SU-DHL-6 (cell line): ENCODE measurements around the gene PRSS38.
"Not testable (repeated sequence)": the region's sequence is repeated elsewhere in the genome, so short reads cannot be mapped to it uniquely, and the experiment has no call there.

Experiments
- H2AFZ ChIP-seq: fragments of 200-600 bp; sonication (generic); 2 replicates; pipeline ENCODE4 v1.6.1; 2014; ENCODE audit warnings: low read depth, mild to moderate bottlenecking, moderate library complexity, mixed read lengths, antibody characterized with exemption, low read length; ENCODE audit not compliant: severe bottlenecking
- H3F3A ChIP-seq: fragments of 200-600 bp; shearing (Covaris generic); 2 replicates; pipeline ENCODE4 v1.6.0; 2016; ENCODE audit warnings: antibody characterized with exemption, mild to moderate bottlenecking; ENCODE audit not compliant: insufficient read depth
- H3K27ac ChIP-seq: fragments of 200-600 bp; sonication (generic); 2 replicates; pipeline ENCODE4 v1.5.1; 2016; ENCODE audit warnings: low read depth, mild to moderate bottlenecking, low read length, moderate library complexity, mixed read lengths
- H3K27me3 ChIP-seq: fragments of 200-600 bp; sonication (generic), shearing (Covaris generic); 2 replicates; pipeline ENCODE4 v1.6.0; 2014; ENCODE audit warnings: mild to moderate bottlenecking, low read length
- H3K36me3 ChIP-seq: fragments of 200-600 bp; sonication (generic); 2 replicates; pipeline ENCODE4 v1.6.1; 2014; ENCODE audit warnings: mild to moderate bottlenecking, low read length, mixed read lengths
- H3K4me2 ChIP-seq: fragments of 300-600, 200-600 bp; shearing (Covaris generic), sonication (generic); 2 replicates; pipeline ENCODE4 v1.6.0; 2014; ENCODE audit warnings: low read length, low read depth, mild to moderate bottlenecking; ENCODE audit not compliant: poor library complexity, severe bottlenecking
- H3K4me3 ChIP-seq: fragments of 200-600 bp; sonication (generic); 2 replicates; pipeline ENCODE4 v1.5.1; 2014; ENCODE audit warnings: antibody characterized with exemption, low read length, mild to moderate bottlenecking, mixed read lengths; ENCODE audit not compliant: insufficient read depth, poor library complexity, severe bottlenecking
- H3K79me2 ChIP-seq: fragments of 200-600 bp; sonication (generic); 2 replicates; pipeline ENCODE4 v1.6.1; 2014; ENCODE audit warnings: mild to moderate bottlenecking, low read length, moderate library complexity; ENCODE audit not compliant: insufficient read depth
- H3K9ac ChIP-seq: fragments of 200-600 bp; sonication (generic); 2 replicates; pipeline ENCODE4 v1.7.0; 2014; ENCODE audit warnings: mild to moderate bottlenecking, low read length
- H3K9me2 ChIP-seq: fragments of 200-600 bp; sonication (generic); replicated peaks from 2 replicates; pipeline ENCODE4 v1.6.1; 2014; ENCODE audit warnings: low read length; ENCODE audit not compliant: insufficient read depth
- H3K9me3 ChIP-seq: fragments of 200-600 bp; sonication (generic); 2 replicates; pipeline ENCODE4 v1.6.1; 2014; ENCODE audit warnings: low read length, mixed read lengths; ENCODE audit not compliant: insufficient read depth
- H4K20me1 ChIP-seq: fragments of 200-600 bp; sonication (generic); 2 replicates; pipeline ENCODE4 v1.6.1; 2014; ENCODE audit warnings: low read depth, mild to moderate bottlenecking, antibody characterized with exemption, low read length, moderate library complexity, mixed read lengths
- EZH2phosphoT487 ChIP-seq: fragments of 200-600 bp; sonication (generic), shearing (Covaris generic); conservative IDR thresholded peaks from 2 replicates; pipeline ENCODE4 v1.6.1; 2018; ENCODE audit warnings: mild to moderate bottlenecking, antibody characterized with exemption, low read length, moderate library complexity, mixed read lengths
- TF ChIP-seq, protein P1 (sequence below): fragments of 200-600 bp; sonication (generic); IDR thresholded peaks from one replicate; pipeline ENCODE4 v1.5.1; 2017; ENCODE audit warnings: antibody characterized with exemption, mild to moderate bottlenecking, low read length, moderate library complexity; ENCODE audit not compliant: insufficient read depth, poor library complexity, severe bottlenecking

The PRSS38 gene

DNA sequence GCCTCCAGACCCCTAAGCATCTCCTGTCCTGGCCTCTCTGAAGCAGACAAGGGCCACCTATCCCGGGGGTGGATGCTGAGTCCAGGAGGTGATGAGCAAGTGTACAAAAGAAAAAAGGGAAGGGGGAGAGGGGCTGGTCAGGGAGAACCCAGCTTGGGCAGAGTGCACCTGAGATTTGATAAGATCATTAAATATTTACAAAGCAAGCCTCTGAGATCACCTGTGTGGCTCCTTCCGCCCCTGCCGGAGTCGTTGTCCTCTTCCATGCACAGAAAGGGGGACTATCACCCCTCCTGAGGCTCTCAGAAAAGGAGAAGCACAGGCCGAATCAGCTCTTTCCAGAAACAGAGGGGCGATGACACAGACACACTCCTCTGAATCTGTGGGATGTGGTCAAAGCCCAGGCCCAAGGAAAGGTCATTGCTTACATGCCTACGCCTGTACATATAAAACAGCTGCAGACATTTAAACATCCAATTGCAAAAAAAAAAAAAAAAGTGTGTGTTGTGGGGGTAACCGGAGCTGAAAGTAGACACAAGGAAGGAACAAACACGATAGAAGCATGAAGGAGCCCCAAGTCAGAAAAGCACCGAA, 30.9 kb downstream of the PRSS38 start:
- Histone ChIP-seq H4K20me1 (no peaks in the 10 kb centered on the region), H3K4me3 (no peak overlapping the region), H3K27ac (no peak overlapping the region), H3K9ac (no peak overlapping the region), H2AFZ (no peak overlapping the region), H3K27me3 (no peaks in the 10 kb centered on the region), H3K9me2 (no peaks in the 10 kb centered on the region), H3K79me2 (no peaks in the 10 kb centered on the region), H3K36me3 (no peaks in the 10 kb centered on the region), H3K4me2 (no peak overlapping the region), H3K9me3 (no peaks in the 10 kb centered on the region), H3F3A (no peaks in the 10 kb centered on the region)
- TF ChIP-seq, protein P1, sequence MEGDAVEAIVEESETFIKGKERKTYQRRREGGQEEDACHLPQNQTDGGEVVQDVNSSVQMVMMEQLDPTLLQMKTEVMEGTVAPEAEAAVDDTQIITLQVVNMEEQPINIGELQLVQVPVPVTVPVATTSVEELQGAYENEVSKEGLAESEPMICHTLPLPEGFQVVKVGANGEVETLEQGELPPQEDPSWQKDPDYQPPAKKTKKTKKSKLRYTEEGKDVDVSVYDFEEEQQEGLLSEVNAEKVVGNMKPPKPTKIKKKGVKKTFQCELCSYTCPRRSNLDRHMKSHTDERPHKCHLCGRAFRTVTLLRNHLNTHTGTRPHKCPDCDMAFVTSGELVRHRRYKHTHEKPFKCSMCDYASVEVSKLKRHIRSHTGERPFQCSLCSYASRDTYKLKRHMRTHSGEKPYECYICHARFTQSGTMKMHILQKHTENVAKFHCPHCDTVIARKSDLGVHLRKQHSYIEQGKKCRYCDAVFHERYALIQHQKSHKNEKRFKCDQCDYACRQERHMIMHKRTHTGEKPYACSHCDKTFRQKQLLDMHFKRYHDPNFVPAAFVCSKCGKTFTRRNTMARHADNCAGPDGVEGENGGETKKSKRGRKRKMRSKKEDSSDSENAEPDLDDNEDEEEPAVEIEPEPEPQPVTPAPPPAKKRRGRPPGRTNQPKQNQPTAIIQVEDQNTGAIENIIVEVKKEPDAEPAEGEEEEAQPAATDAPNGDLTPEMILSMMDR = no peak
- TF ChIP-seq EZH2phosphoT487 = no peak

DNA sequence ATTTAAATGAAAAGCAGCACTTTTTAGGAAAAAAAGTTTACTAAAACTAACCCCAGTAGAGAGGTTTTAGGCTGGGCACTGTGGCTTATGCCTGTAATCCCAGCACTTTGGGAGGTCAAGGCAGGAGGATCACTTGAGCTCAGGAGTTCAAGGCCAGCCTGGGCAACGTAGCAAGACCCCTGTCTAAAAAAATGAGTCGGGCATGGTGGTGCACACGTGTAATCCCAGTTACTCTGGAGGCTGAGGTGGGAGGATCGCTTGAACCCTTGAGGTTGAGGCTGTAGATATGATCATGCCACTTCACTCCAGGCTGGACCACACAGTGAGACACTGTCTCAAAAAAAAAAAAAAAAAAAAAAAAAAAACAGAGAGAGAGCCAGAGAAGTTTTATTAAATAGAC, 31.6 kb downstream of the PRSS38 start:
- H3K9ac ChIP-seq, H3K27me3 ChIP-seq, H3K9me2 ChIP-seq, H3K4me2 ChIP-seq, H3K27ac ChIP-seq, H3K9me3 ChIP-seq, H4K20me1 ChIP-seq, H3F3A ChIP-seq, H3K4me3 ChIP-seq, H2AFZ ChIP-seq, H3K36me3 ChIP-seq, H3K79me2 ChIP-seq: not testable (repeated sequence)

DNA sequence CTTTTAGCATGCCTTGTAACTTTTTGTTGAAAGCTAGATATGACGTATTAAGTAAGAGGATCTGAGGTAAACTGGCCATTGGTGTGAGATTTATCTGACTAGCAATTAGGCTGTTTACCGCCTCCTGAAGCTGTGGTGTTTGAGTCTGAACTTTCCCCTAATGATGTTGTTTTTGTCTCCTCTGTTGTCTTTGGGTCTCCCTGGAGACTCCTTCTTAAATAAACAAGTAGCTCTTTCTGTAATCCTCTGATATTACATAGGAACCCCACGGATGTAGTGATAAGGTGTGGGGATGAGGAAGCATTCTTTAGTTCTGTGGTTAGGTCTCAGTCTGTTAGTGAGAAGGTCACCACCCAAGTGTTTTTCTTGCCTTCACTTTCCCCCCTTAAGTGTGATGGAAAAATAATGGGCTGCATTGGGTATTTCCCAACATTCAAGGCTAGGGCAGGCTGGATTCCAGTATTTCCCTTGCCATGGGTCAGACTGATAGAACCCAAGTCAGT, 33.0 kb downstream of the PRSS38 start:
- Histone ChIP-seq H3K27me3 (no peaks in the 10 kb centered on the region), H3F3A (no peaks in the 10 kb centered on the region), H3K4me3 (no peak overlapping the region), H3K36me3 (no peaks in the 10 kb centered on the region), H4K20me1 (no peaks in the 10 kb centered on the region), H2AFZ (no peak overlapping the region), H3K79me2 (no peaks in the 10 kb centered on the region), H3K9me3 (no peaks in the 10 kb centered on the region; the same call in 1 of the 2 replicates), H3K9me2 (no peaks in the 10 kb centered on the region), H3K9ac (no peak overlapping the region), H3K27ac (no peak overlapping the region), H3K4me2 (no peak overlapping the region)
- TF ChIP-seq EZH2phosphoT487 = no peak
- TF ChIP-seq, protein P1 = no peak

DNA sequence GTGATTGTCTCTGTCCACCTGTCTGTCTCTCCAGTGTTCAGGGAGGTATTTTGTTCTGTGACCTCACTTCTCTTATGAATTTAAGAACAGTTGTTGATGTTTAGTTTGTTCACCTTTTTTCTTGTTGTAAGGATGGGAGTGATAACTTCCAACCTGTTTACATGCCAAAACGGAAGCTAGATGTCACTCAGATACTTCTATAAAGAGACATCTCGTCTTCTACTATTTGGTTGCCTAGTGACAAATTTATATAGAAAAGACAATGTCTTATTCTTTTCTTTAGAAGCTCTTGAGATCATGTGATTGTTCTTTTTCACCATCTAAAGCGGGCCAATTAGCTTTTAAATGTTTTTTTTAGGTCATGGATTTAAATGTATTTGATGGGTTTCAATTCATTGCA, 33.8 kb downstream of the PRSS38 start:
- H3K79me2 ChIP-seq = no peaks in the 10 kb centered on the region
- no peak overlapping the region for H3K4me2 ChIP-seq
- TF ChIP-seq, protein P1 = no peak
- no peak for TF ChIP-seq EZH2phosphoT487
- H3K9ac ChIP-seq = no peak overlapping the region
- no peaks in the 10 kb centered on the region for H4K20me1 ChIP-seq
- H3K27ac ChIP-seq = no peak overlapping the region
- H3K9me3 ChIP-seq = no peaks in the 10 kb centered on the region; the same call in 1 of the 2 replicates
- H2AFZ ChIP-seq = no peak overlapping the region
- no peaks in the 10 kb centered on the region for H3K9me2 ChIP-seq
- H3K36me3 ChIP-seq = no peaks in the 10 kb centered on the region
- H3F3A ChIP-seq = no peaks in the 10 kb centered on the region
- no peak overlapping the region for H3K4me3 ChIP-seq
- no peaks in the 10 kb centered on the region for H3K27me3 ChIP-seq
